Astrocyte of the cerebellum (primary cell): Measurements from ENCODE around the gene ILRUN.

ENCODE experiments used
- DNase-seq: peaks from one replicate; pipeline ENCODE4 v3.0.0-alpha.2; 2011; ENCODE audit warnings: low read depth
- H3K4me3 ChIP-seq: 2 replicates; pipeline ENCODE4 v1.5.1; 2011; ENCODE audit warnings: mild to moderate bottlenecking, low read depth, low read length, moderate library complexity
- in situ Hi-C: cut with HindIII; loops from 2 replicates; pipeline ENCODE4 v1.10.0; 2017; ENCODE audit warnings: low sequenced_read_pairs
- TF ChIP-seq, protein P1 (sequence below): IDR thresholded peaks from 2 replicates; pipeline ENCODE4 v1.5.1; 2012; ENCODE audit warnings: low read length, low read depth, moderate library complexity, mild to moderate bottlenecking; ENCODE audit errors: missing control alignments

The ILRUN gene

DNA sequence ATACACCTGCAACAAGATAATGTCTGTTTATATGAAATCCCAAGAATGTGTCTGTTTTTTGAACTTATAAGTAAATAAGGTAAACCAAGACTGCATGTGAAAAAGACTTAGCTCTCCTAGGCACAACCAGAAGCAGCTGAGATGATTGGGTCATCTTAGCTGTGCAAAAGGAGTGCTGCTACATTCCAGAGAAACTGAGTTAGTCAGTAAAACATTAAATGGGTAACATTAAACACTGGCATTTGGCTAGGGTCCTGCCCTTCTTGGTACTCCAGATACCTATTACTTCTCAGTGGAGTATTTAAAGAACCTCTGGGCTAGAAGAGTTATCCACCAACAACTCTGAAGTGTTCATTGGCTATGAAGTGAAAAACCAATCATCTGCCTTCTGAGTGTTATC, 47.8 kb downstream of the ILRUN start:
- H3K4me3 ChIP-seq: no peak overlapping the region
- in situ Hi-C loops: no loop called here
- TF ChIP-seq, protein P1, sequence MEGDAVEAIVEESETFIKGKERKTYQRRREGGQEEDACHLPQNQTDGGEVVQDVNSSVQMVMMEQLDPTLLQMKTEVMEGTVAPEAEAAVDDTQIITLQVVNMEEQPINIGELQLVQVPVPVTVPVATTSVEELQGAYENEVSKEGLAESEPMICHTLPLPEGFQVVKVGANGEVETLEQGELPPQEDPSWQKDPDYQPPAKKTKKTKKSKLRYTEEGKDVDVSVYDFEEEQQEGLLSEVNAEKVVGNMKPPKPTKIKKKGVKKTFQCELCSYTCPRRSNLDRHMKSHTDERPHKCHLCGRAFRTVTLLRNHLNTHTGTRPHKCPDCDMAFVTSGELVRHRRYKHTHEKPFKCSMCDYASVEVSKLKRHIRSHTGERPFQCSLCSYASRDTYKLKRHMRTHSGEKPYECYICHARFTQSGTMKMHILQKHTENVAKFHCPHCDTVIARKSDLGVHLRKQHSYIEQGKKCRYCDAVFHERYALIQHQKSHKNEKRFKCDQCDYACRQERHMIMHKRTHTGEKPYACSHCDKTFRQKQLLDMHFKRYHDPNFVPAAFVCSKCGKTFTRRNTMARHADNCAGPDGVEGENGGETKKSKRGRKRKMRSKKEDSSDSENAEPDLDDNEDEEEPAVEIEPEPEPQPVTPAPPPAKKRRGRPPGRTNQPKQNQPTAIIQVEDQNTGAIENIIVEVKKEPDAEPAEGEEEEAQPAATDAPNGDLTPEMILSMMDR: no peak
- no peak for DNase-seq
